ENCODE data around the gene THAP5. TPM values are rescaled to one million over a fixed set of nuclear protein-coding genes. Genes with fewer than 3 reads are reported as not detected.

Gene THAP5
- polyA plus RNA-seq (2011; rRNA removed) = 8.4 and 11.4 TPM in 2 replicates
- 6.8 and 10.2 TPM in 2 replicates for polyA minus RNA-seq (2011; rRNA and poly(A)+ RNA removed)

- Histone ChIP-seq H3K9me3 (ENCODE audit: control insufficient read depth, insufficient read depth, low read length) (peaks cover 4% of the 10 kb centered on the region; the same call in 1 of the 2 replicates), H3K4me3 (ENCODE audit: low read depth, low read length) (peak within 1 kb of the TSS; percentile 99), H3K27ac (ENCODE audit: low read depth, low read length) (peak within 1 kb of the TSS; percentile 96), H3K27me3 (ENCODE audit: control insufficient read depth, insufficient read depth, low read length) (no peaks in the 10 kb centered on the region)
- ChIA-PET CTCF (no interaction called here), POLR2A (interaction anchor here (1.0 to 1.6 kb wide), 3 partner anchors 44 to 66 kb away, joined by 4 to 21 read pairs (median 5); partner anchors contain the start of gene PNPLA8)
- peak; percentile 98 for DNase-seq (ENCODE audit: low read depth, low spot score)
- TF ChIP-seq CTCF (IDR thresholded peaks at IDR 0.05; ENCODE audit: low read depth, low read length) = 0 out of 2 replicates have a peak, but pooled peaks have one; percentile 8
These were observed at the start of gene THAP5, which contains the start of gene DNAJB9 for GRCh38 chr7:108569381-108570145. THAP5 (minus strand) TSS chr7:108569706; CDS start chr7:108569569, 137 bp downstream. DNAJB9 (plus strand) TSS chr7:108569874; CDS start chr7:108571727, 1,853 bp downstream.

GRCh38 chr7:108618056-108618455, 48.5 kb upstream of the THAP5 start:
- Histone ChIP-seq H3K4me3 (ENCODE audit: low read depth, low read length) (no peak overlapping the region), H3K9me3 (ENCODE audit: control insufficient read depth, insufficient read depth, low read length) (no peaks in the 10 kb centered on the region), H3K27ac (ENCODE audit: low read depth, low read length) (no peak overlapping the region), H3K27me3 (ENCODE audit: control insufficient read depth, insufficient read depth, low read length) (no peaks in the 10 kb centered on the region)
- no peak for TF ChIP-seq CTCF (IDR thresholded peaks at IDR 0.05; ENCODE audit: low read depth, low read length)
- ChIA-PET POLR2A (no interaction called here), CTCF (no interaction called here)
- DNase-seq (ENCODE audit: low read depth, low spot score) = no peak

- ChIA-PET POLR2A (no interaction called here), CTCF (no interaction called here)
- H3K4me3 ChIP-seq (ENCODE audit: low read depth, low read length) = no peak overlapping the region
- H3K27ac ChIP-seq (ENCODE audit: low read depth, low read length) = no peak overlapping the region
- H3K27me3 ChIP-seq (ENCODE audit: control insufficient read depth, insufficient read depth, low read length) = no peaks in the 10 kb centered on the region
- no peaks in the 10 kb centered on the region for H3K9me3 ChIP-seq (ENCODE audit: control insufficient read depth, insufficient read depth, low read length)
- no peak for DNase-seq (ENCODE audit: low read depth, low spot score)
- TF ChIP-seq CTCF (IDR thresholded peaks at IDR 0.05; ENCODE audit: low read depth, low read length) = no peak
These were observed 45.4 kb upstream of the THAP5 start for GRCh38 chr7:108614896-108615295.

- CTCF ChIA-PET = interaction anchor here (0.7 to 0.8 kb wide), 2 partner anchors 9 to 21 kb away, joined by 3 read pairs; no protein-coding TSS in a partner anchor
- H3K4me3 ChIP-seq (ENCODE audit: low read depth, low read length) = no peak overlapping the region
- DNase-seq (ENCODE audit: low read depth, low spot score) = no peak
- POLR2A ChIA-PET = no interaction called here
- no peak for TF ChIP-seq CTCF (IDR thresholded peaks at IDR 0.05; ENCODE audit: low read depth, low read length)
- no peak overlapping the region for H3K27ac ChIP-seq (ENCODE audit: low read depth, low read length)
- H3K9me3 ChIP-seq (ENCODE audit: control insufficient read depth, insufficient read depth, low read length) = no peaks in the 10 kb centered on the region
- no peaks in the 10 kb centered on the region for H3K27me3 ChIP-seq (ENCODE audit: control insufficient read depth, insufficient read depth, low read length)
These were observed 44.5 kb upstream of the THAP5 start for GRCh38 chr7:108613949-108614381.

All from AG04450 (cell line).